ENCODE data around the gene CYP27C1.
"Not testable (repeated sequence)": the region's sequence is repeated elsewhere in the genome, so short reads cannot be mapped to it uniquely, and the experiment has no call there.

The CYP27C1 gene

DNA sequence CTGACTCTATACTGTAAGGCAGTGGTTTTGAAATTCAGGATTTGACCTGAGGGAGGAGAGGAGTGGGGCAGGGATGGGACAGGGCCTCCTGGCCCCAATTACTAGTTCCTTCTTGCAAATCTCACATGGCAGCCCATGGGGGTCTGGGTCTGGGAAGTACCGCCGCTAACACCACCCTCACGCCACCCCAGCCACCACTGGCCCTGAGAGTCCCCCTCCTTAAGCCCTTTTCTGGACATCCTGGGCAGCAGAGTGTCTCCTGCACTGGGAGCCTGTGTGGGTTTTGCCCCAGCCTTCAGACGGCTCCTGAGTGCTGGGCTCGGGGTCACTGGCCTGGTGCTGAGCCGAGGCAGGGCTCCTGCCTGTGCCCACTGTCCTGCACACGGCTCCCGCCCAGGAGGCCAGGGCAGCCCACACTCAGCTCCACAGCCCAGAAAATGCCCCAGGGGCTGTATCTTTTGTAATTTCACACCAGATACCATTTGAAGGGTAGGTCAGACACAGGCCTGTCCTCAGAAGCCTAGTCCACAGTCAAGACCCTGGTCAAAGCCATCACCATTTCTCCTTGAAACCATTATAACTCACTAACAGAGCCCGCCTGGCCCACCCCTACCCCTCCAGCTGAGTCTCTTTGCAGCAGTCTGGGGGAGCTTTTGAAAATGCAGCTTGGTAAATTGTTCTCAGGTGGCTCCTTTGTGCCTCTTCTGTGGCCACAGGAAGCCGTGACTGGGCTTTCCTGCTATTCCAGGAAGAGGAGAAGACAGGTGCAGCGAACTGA, 55.1 kb downstream of the CYP27C1 start:
- Histone ChIP-seq H3K4me3 (ENCODE audit: low read depth in 1 of 2, low read length in 2 of 2) (no peak overlapping the region), H3K9ac (ENCODE audit: low read length) (no peak overlapping the region), H3K27ac (ENCODE audit: low read depth, low read length) (no peak overlapping the region), H3K36me3 (ENCODE audit: insufficient read depth, low read length) (no peaks in the 10 kb centered on the region), H3K4me1 (ENCODE audit: insufficient read depth, low read length) (no peaks in the 10 kb centered on the region), H3K9me3 (ENCODE audit: low read length) (no peaks in the 10 kb centered on the region), H3K27me3 (ENCODE audit: control insufficient read depth in 1 of 2, insufficient read depth in 2 of 2, low read length in 2 of 2) (no peaks in the 10 kb centered on the region)

DNA sequence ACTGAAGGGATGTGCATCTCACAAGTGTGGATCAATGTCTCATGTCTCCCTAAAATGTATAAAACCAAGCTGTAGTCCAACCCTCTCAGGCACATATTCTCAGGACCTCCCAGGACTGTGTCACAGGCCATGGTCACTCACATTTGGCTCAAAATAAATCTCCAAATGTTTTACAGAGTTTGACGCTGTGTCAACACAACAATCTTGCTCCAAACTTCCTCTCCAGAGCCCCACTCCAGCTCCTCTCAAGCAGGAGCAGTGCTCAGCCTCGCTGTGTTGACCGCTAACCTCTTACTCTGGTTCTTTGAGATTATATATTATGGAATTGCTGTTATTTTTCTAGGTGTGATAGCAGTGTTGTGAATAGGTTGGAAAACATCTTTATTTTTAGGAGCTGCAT, 56.2 kb downstream of the CYP27C1 start:
- Histone ChIP-seq H3K36me3 (ENCODE audit: insufficient read depth, low read length) (no peaks in the 10 kb centered on the region), H3K9me3 (ENCODE audit: low read length) (no peaks in the 10 kb centered on the region), H3K27me3 (ENCODE audit: control insufficient read depth in 1 of 2, insufficient read depth in 2 of 2, low read length in 2 of 2) (no peaks in the 10 kb centered on the region), H3K9ac (ENCODE audit: low read length) (no peak overlapping the region), H3K4me3 (ENCODE audit: low read depth in 1 of 2, low read length in 2 of 2) (no peak overlapping the region), H3K4me1 (ENCODE audit: insufficient read depth, low read length) (no peaks in the 10 kb centered on the region), H3K27ac (ENCODE audit: low read depth, low read length) (no peak overlapping the region)

DNA sequence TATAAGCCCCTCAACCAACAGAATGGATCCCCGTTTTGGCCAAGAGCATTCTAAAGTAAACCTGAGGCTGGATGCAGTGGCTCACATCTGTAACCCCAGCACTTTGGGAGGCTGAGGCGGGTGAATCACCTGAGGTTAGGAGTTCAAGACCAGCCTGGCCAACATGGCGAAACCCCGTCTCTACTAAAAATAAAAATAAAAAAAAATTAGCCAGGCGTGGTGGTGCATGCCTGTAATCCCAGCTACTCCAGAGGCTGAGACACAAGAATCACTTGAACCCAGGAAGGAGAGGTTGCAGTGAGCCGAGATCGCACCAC, 57.1 kb downstream of the CYP27C1 start:
- not testable (repeated sequence) for H3K4me3 ChIP-seq (ENCODE audit: low read depth in 1 of 2, low read length in 2 of 2); H3K9ac ChIP-seq (ENCODE audit: low read length)

DNA sequence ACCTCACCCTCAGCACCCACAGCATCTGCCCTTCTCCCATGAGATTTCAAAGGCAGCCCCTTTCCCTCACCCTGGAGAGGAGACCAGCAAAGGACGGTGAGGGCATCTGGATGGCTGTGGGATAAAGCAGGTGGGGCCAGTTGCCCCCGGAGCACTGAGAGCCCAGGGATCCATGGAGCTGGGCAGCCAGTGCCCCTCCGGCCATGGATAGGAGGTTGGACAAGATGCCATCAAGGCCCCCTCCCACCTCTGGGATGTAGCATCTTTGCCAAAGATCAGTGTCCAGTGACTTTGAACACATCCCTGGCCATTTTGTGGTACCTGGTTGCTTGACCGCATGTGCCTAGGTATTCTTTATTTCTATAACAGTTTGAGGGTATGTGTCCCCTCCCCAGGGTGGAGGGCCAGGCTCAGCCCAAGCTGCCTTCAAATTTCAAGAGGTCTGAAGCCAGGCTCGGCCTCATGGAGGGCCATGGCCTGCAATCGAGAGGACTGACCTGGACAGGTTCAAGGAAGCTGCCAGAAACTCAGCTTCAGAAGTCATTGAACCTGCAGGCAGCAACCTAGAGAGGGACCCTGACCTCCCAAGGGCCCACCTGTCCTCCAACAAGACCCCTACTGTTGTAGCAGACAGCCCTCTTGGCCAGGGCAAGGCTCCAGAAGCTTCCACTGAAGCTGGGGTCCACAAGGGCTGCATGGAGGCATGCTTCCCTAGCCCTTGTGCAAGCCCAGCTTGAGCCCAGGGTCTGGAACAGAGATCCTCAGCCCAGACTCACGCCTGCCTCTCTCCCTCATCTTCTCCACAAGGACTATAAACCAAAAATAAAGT, 57.6 kb downstream of the CYP27C1 start:
- H3K4me1 ChIP-seq (ENCODE audit: insufficient read depth, low read length) = no peaks in the 10 kb centered on the region

More for the DNA sequence above, 57.1 kb downstream of the CYP27C1 start:
- not testable (repeated sequence) for H3K4me1 ChIP-seq (ENCODE audit: insufficient read depth, low read length); H3K27me3 ChIP-seq (ENCODE audit: control insufficient read depth in 1 of 2, insufficient read depth in 2 of 2, low read length in 2 of 2); H3K27ac ChIP-seq (ENCODE audit: low read depth, low read length); H3K36me3 ChIP-seq (ENCODE audit: insufficient read depth, low read length); H3K9me3 ChIP-seq (ENCODE audit: low read length)

DNA sequence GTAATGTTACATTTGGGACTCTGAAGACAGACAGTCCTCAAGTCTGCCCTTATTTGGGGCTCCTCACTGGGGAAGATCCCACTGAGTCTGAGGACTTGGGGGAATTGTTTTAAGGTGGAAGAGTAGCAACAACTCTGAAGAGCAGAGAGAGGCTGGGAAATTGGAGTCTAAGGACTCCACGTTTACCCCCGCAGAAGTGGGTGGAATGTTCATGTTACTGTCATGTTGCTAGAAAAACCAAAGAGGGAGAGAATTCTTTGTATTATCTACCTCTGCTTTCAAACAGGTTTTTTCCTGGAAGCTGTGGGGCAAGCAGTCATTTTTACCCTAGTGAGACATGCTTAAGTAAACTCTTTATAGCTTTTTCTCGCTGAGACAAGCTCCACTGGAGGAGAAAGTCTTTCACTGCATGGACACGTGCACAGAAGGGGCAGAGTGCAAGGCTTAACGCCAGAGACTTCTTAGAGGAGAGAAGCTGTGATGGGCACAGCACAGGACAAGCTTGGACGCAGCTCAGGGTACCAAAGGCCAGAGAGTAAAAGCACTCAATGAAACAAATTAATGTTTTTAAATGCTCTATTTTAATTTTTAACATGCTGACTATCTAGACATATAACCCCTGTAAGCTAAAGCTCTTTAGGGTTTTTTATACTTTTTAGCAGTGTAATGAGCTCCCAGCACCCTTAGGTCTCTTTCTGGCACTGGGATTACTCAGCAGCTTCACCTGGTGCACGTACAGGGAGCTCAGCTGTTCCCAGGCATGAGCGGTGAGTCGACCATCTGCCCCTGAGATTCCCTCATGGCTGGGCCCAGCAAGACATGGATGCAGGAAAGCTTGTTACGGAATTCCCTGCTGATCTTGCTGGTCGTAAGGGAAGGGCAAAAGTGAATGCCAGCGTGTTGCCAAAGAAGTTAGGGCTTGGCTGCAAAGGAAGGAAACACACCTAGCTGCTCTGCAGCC, 58.6 kb downstream of the CYP27C1 start:
- H3K9me3 ChIP-seq (ENCODE audit: low read length) = no peaks in the 10 kb centered on the region
- H3K4me3 ChIP-seq (ENCODE audit: low read depth in 1 of 2, low read length in 2 of 2) = no peak overlapping the region
- H3K27me3 ChIP-seq (ENCODE audit: control insufficient read depth in 1 of 2, insufficient read depth in 2 of 2, low read length in 2 of 2) = no peaks in the 10 kb centered on the region
- H3K36me3 ChIP-seq (ENCODE audit: insufficient read depth, low read length) = no peaks in the 10 kb centered on the region
- peaks cover under 1% of the 10 kb centered on the region for H3K4me1 ChIP-seq (ENCODE audit: insufficient read depth, low read length)
- H3K27ac ChIP-seq (ENCODE audit: low read depth, low read length) = no peak overlapping the region
- no peak overlapping the region for H3K9ac ChIP-seq (ENCODE audit: low read length)

More for the DNA sequence above, 57.6 kb downstream of the CYP27C1 start:
- Histone ChIP-seq H3K27ac (ENCODE audit: low read depth, low read length) (no peak overlapping the region), H3K9ac (ENCODE audit: low read length) (no peak overlapping the region), H3K36me3 (ENCODE audit: insufficient read depth, low read length) (no peaks in the 10 kb centered on the region), H3K9me3 (ENCODE audit: low read length) (no peaks in the 10 kb centered on the region), H3K4me3 (ENCODE audit: low read depth in 1 of 2, low read length in 2 of 2) (no peak overlapping the region), H3K27me3 (ENCODE audit: control insufficient read depth in 1 of 2, insufficient read depth in 2 of 2, low read length in 2 of 2) (no peaks in the 10 kb centered on the region)

DNA sequence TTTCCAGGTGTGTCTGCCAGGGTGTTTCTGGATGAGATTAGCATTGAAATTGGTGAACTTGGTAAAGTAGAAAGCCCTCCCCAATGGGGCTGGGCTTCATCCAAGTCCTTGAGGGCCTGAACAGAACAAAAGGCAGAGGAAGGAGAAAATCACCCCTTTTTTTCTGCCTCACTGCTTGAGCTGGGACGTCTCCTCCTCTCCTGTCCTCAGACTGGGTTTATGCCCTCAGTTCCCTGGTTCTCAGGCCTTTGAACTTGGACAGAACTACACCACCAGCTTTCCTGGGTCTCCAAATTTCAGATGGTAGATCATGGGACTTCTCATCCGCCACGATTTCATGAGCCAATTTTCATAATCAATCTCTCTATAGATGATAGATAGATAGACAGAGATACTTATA, 59.4 kb downstream of the CYP27C1 start:
- Histone ChIP-seq H3K4me3 (ENCODE audit: low read depth in 1 of 2, low read length in 2 of 2) (no peak overlapping the region), H3K9ac (ENCODE audit: low read length) (no peak overlapping the region), H3K27ac (ENCODE audit: low read depth, low read length) (no peak overlapping the region), H3K4me1 (ENCODE audit: insufficient read depth, low read length) (peaks cover 6% of the 10 kb centered on the region), H3K36me3 (ENCODE audit: insufficient read depth, low read length) (no peaks in the 10 kb centered on the region), H3K27me3 (ENCODE audit: control insufficient read depth in 1 of 2, insufficient read depth in 2 of 2, low read length in 2 of 2) (no peaks in the 10 kb centered on the region), H3K9me3 (ENCODE audit: low read length) (no peaks in the 10 kb centered on the region)

DNA sequence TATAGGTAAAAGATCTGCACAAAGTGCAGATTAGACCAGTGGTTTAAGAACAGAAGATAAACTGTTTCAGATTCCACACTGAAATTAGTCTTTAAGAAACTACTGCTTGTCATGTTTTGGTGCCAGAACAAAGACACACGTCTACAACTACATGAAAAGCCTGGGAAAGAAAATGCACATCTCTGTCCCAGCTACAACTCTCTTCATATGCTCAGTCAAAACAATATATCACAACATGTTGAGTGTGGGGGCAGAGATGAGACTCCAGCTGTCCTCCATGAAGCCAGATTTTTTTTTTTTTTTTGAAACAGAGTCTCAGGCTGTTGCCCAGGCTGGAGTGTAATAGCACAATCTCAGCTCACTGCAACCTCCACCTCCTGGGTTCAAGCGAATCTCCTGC, 60.6 kb downstream of the CYP27C1 start:
- Histone ChIP-seq H3K27ac (ENCODE audit: low read depth, low read length) (no peak overlapping the region), H3K36me3 (ENCODE audit: insufficient read depth, low read length) (no peaks in the 10 kb centered on the region)

DNA sequence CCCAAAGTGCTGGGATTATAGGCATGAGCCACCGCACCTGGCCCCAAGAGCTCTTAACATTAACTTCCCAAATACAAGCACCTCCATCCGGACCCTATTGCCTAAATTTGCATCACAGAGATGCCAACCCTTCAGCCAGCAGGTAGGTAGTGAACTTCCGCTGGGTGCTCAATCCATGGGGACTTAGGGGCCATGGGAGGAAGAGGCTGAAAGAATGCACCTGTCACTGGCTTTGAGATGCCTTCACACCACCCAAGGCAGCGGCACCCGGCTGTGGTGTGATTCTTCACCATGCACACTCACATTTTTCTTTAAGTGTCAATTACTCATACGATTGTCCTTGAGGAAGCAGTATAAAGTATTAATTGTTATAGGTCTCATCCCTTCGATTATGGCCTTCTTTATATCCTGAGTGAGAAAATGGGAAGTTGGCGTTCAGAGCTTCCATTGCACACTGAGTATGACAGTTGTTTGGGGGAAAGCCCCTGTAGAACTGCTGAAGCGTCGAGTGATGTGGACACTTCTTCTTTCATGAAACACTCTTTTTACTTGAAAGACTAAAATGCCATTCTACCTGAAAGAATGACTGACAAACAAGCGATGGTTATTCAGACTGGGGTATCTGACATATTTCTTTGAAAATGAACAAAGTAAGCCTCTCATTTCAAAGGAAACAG, 61.3 kb downstream of the CYP27C1 start:
- Histone ChIP-seq H3K4me1 (ENCODE audit: insufficient read depth, low read length) (peaks cover 6% of the 10 kb centered on the region), H3K9me3 (ENCODE audit: low read length) (no peaks in the 10 kb centered on the region), H3K4me3 (ENCODE audit: low read depth in 1 of 2, low read length in 2 of 2) (no peak overlapping the region), H3K27me3 (ENCODE audit: control insufficient read depth in 1 of 2, insufficient read depth in 2 of 2, low read length in 2 of 2) (no peaks in the 10 kb centered on the region), H3K36me3 (ENCODE audit: insufficient read depth, low read length) (no peaks in the 10 kb centered on the region), H3K27ac (ENCODE audit: low read depth, low read length) (no peak overlapping the region), H3K9ac (ENCODE audit: low read length) (no peak overlapping the region)

More for the DNA sequence above, 60.6 kb downstream of the CYP27C1 start:
- H3K27me3 ChIP-seq (ENCODE audit: control insufficient read depth in 1 of 2, insufficient read depth in 2 of 2, low read length in 2 of 2) = no peaks in the 10 kb centered on the region
- no peak overlapping the region for H3K4me3 ChIP-seq (ENCODE audit: low read depth in 1 of 2, low read length in 2 of 2)
- H3K4me1 ChIP-seq (ENCODE audit: insufficient read depth, low read length) = peaks cover 6% of the 10 kb centered on the region
- no peak overlapping the region for H3K9ac ChIP-seq (ENCODE audit: low read length)
- H3K9me3 ChIP-seq (ENCODE audit: low read length) = no peaks in the 10 kb centered on the region

DNA sequence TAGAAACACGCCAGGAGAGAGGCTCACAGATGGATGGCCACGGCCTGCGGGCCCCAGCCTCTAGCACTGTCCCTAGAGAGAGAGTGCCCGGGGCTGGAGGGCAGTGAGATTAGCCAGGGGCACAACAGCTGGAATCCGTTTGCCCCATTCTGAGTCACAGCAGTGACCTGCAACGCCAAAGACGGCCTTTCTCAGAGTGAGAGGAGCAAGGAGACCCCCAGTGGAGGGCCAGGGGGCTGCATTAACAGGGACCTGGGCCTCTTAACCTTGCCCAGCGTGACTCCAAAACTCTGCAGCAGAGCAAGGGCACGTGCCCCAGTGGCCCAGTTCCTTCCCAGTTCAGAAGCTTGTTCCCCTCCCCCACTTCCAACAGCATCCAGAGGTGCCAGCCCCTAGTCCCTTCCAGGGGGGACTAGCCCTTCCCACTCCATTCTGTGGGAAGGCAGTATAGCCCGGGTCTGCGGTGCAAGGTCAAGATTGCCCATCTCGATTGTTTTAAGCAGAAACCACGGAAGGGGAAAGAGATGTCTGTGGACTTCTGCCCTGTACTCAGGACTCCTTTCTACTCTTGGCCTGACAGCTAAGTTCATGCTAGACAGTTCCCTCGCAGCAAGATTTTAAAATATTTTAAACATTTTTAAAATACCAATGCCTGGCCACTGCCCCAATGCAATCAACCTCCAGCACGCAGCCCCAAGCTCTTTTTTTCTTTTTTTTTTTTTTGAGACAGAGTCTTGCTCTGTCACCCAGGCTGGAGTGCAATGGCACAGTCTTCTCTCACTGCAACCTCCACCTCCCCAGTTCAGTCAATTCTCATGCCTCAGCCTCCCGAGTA, 62.2 kb downstream of the CYP27C1 start:
- H3K27ac ChIP-seq (ENCODE audit: low read depth, low read length) = no peak overlapping the region
- no peaks in the 10 kb centered on the region for H3K36me3 ChIP-seq (ENCODE audit: insufficient read depth, low read length)
- H3K27me3 ChIP-seq (ENCODE audit: control insufficient read depth in 1 of 2, insufficient read depth in 2 of 2, low read length in 2 of 2) = no peaks in the 10 kb centered on the region
- peaks cover 6% of the 10 kb centered on the region for H3K4me1 ChIP-seq (ENCODE audit: insufficient read depth, low read length)
- H3K9me3 ChIP-seq (ENCODE audit: low read length) = no peaks in the 10 kb centered on the region
- H3K9ac ChIP-seq (ENCODE audit: low read length) = no peak overlapping the region
- no peak overlapping the region for H3K4me3 ChIP-seq (ENCODE audit: low read depth in 1 of 2, low read length in 2 of 2)

DNA sequence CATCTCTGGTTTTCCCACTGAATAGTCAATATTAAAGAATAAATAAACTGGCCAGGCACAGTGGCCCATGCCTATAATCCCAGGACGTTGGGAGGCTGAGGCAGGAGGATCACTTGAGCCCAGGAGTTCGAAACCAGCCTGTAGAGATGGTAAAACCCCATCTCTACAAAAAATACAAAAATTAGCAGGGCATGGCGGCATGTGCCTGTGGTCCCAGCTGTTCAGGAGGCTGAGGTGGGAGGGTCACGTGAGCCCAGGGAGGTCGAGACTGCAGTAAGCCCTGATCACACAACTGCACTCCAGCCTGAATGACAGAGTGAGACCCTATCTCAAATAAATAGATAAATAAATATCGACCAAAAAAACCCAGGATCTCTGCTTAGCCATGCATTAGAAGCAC, 63.0 kb downstream of the CYP27C1 start:
- H3K9me3 ChIP-seq (ENCODE audit: low read length) = no peaks in the 10 kb centered on the region
- peaks cover 6% of the 10 kb centered on the region for H3K4me1 ChIP-seq (ENCODE audit: insufficient read depth, low read length)
- H3K36me3 ChIP-seq (ENCODE audit: insufficient read depth, low read length) = no peaks in the 10 kb centered on the region
- H3K4me3 ChIP-seq (ENCODE audit: low read depth in 1 of 2, low read length in 2 of 2) = no peak overlapping the region
- H3K27ac ChIP-seq (ENCODE audit: low read depth, low read length) = no peak overlapping the region
- H3K9ac ChIP-seq (ENCODE audit: low read length) = no peak overlapping the region
- no peaks in the 10 kb centered on the region for H3K27me3 ChIP-seq (ENCODE audit: control insufficient read depth in 1 of 2, insufficient read depth in 2 of 2, low read length in 2 of 2)
